ENCODE results near the gene EXOC1L.
"Not testable (repeated sequence)": the region's sequence is repeated elsewhere in the genome, so short reads cannot be mapped to it uniquely, and the experiment has no call there.

EXOC1L gene

GRCh38 chr4:55838952-55839351 lies 19.4 kb downstream of the EXOC1L start:
- DNase-seq, result no peak

- no peak for DNase-seq
These were observed 21.4 kb downstream of the EXOC1L start for GRCh38 chr4:55840956-55841355.

DNA sequence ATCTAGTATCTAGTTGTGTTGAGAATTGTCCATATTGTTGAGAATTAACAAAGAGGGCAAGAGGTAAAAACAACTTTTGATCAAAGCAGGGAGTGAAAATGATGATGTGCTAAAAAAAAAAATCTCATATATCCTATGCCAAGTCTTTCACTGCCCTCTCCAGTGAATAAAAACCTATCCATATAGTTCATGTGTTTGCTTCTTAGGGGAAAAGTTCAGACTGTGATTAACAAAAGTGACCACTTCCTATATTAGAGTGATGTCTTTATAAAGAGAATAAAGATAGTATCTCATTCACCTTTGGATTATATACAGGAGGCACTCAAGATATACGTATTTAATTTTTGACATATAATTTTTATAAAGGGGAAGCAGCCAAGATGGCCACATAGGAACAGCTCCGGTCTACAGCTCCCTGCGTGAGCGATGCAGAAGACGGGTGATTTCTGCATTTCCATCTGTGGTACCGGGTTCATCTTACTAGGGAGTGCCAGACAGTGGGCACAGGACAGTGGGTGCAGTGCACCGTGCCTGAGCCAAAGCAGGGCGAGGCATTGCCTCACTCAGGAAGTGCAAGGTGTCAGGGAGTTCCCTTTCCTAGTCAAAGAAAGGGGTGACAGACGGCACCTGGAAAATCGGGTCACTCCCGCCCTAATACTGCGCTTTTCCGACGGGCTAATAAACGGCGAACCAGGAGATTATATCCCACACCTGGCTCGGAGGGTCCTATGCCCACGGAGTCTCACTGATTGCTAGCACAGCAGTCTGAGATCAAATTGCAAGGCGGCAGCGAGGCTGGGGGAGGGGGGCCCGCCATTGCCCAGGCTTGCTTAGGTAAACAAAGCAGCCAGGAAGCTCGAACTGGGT lies 22.0 kb downstream of the EXOC1L start:
- not testable (repeated sequence) for DNase-seq

DNA sequence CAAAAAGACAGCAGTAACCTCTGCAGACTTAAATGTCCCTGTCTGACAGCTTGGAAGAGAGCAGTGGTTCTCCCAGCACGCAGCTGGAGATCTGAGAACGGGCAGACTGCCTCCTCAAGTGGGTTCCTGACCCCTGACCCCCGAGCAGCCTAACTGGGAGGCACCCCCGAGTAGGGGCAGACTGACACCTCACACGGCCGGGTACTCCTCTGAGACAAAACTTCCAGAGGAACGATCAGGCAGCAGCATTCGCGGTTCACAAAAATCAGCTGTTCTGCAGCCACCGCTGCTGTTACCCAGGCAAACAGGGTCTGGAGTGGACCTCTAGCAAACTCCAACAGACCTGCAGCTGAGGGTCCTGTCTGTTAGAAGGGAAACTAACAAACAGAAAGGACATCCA lies 22.7 kb downstream of the EXOC1L start:
- DNase-seq, result not testable (repeated sequence)

DNA sequence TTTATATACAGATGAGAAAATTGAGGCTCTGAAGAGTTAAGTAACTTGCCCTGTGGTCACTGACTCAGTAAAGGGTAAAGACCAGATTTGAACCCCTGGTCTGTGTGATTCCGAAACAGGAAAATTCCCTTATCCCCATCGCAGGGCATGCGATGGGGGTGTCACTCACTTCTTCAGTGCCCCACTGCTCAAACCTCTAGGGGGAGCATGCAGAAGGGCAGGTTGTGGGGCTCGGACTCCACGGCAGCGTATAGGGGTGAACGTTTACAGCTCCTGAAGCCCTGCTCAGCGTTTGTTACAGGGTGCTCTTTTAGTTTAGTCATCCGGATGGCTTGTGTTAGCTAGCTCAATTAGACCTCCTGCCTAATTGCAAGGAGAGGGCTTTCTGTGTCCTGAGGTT lies 30.1 kb downstream of the EXOC1L start:
- no peak for DNase-seq

GRCh38 chr4:55851885-55852284 lies 32.3 kb downstream of the EXOC1L start:
- no peak for DNase-seq

- peak; percentile 82 to 96 (median 95) for DNase-seq
These were observed 34.0 kb downstream of the EXOC1L start, which contains the start of gene EXOC1 for GRCh38 chr4:55853484-55854046. TSS of gene EXOC1 (plus strand) at chr4:55853648. CDS start at chr4:55858324, 4,676 bp downstream.

- peak in 1 of 14 donors; percentile 25 for DNase-seq
These were observed 34.5 kb downstream of the EXOC1L start for GRCh38 chr4:55854129-55854528.

- no peak for DNase-seq
These were observed 38.0 kb downstream of the EXOC1L start for GRCh38 chr4:55857586-55857985.

GRCh38 chr4:55859711-55860110 lies 40.1 kb downstream of the EXOC1L start:
- no peak for DNase-seq

GRCh38 chr4:55864577-55865223 lies 45.1 kb downstream of the EXOC1L start:
- no peak for DNase-seq

DNA sequence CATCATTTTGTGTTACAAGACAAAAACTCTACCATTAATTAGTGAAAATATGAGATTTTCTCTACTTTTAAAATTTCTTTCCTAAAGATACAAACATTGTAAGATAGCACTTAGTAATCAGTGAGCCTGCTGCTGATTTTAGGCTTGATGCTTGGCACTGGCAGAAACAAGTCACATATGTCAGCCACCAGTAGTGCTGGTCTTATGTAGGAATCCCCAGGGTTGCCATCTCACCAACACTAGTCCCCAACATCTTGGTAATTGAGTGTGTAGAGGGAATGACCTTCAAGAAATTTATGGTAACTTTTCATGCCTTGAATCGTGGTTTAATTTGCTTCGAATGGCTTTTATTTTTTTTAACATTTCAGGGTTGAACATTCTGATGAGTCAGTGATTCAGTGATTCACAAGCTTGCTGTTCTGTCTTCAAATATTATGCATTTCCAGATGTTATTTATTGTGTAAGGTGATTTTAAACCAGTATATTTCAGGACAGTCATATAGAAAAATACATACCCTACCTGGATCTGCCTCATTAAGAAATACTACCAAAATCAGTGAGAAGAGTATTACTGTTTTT lies 45.7 kb downstream of the EXOC1L start:
- no peak for DNase-seq

DNA sequence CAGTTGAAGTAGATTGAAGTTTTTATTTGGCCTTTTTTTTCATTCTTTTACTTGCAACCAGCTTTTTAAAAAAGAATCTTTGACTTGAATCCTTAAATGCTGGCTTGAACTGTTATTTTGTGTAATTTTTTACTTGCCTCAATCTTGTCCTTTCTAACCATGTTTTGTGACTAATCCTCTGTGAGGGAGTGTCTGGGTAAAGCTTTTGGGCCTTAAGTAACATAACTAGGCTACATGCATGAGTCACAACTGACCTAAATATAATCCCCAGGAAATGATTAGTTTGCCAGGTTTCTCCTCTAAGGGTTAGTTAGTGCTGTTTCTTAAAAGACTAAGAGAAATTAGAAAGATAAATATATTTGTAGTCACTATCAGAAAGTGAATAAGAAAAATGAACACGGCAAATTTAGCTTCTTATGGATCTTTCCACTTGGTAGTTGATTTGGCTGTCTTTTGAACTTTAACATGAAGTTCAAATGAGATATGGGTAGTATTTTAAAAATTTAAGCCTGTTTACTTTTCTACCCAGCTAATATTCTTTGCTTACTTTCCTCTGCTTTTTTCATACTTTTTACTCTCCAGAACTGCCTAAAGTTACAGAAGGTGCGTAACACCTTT lies 46.8 kb downstream of the EXOC1L start:
- no peak for DNase-seq

- DNase-seq, result peak in 1 of 14 donors; percentile 3
These were observed 47.5 kb downstream of the EXOC1L start for GRCh38 chr4:55866973-55867574.

DNA sequence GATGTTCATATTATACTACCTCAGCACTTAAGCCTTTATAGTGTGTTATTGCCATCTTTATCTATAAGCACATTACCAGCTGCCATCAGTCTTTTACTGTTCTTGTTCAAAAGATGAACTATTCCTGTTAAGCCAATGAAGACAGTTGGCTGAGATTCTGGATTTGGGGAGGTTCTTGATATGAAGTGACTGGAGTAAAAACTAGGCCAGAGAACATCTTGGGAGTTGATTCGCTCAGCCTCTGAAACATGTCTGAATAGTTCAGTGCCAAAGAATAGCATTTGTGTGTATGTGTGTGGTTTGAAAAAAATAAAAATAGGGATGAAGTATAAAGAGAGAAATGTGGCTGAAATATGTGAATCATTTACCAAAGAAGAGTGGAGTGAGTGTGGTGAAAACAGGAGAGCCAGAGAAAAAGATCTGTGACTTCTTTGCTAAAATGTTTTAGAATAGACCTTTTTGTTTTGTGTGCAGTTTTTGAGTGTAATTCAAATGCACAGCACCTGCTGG lies 49.0 kb downstream of the EXOC1L start:
- DNase-seq, result no peak

GRCh38 chr4:55871299-55871800 lies 51.8 kb downstream of the EXOC1L start:
- no peak for DNase-seq

GRCh38 chr4:55874831-55875230 lies 55.2 kb downstream of the EXOC1L start:
- no peak for DNase-seq

DNA sequence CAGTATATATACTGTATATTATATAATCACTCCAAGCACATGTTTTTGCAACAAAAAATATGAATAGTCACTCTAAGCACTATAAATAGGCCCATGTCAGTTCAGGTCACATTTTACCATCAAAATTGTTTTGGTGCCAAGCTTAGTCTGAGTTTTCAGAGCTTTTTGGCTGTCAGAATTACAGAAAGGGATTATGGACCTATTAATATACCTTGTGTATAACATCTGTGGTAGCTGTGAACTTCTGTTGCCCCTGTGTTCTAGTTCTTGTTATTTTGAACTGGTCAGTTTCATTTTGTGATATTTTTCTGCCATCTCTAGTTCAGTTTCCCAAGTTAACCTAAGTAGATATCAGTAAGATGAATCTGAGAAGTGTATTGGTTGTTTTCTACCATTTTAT lies 56.8 kb downstream of the EXOC1L start:
- no peak for DNase-seq

GRCh38 chr4:55879224-55879623 lies 59.6 kb downstream of the EXOC1L start:
- no peak for DNase-seq

GRCh38 chr4:55880652-55881280 lies 61.2 kb downstream of the EXOC1L start:
- no peak for DNase-seq
